Psoas muscle (tissue), 8 donors: ENCODE results near the gene CA9. TPM values are rescaled to one million over a fixed set of nuclear protein-coding genes. Genes with fewer than 3 reads are reported as not detected.

ENCODE experiments used
- ATAC-seq, 4 donors: fragments of 200-7000 bp; cut with Tn5 transposase; one replicate each; pipeline ENCODE4 v1.9.1; 2020; ENCODE audit warnings: moderate library complexity in 3 of 4, mild to moderate bottlenecking in 2 of 4
- DNase-seq, 2 donors: peaks; one replicate each; pipeline ENCODE4 v3.0.0-alpha.2; 2020
- H3K27ac ChIP-seq: fragments of 200-600 bp; one replicate; pipeline ENCODE4 v1.8.0; 2022
- H3K27me3 ChIP-seq, 3 donors: fragments of 200-600 bp in 1 of 3; one replicate each; pipeline versions ENCODE4 v1.6.1 to v1.8.0; 2013 to 2022; ENCODE audit warnings: low read length in 2 of 3, mild to moderate bottlenecking in 2 of 3, moderate library complexity in 1 of 3; ENCODE audit not compliant: insufficient read depth in 3 of 3
- H3K36me3 ChIP-seq, 2 donors: fragments of 200-600 bp in 1 of 2; one replicate each; pipeline versions ENCODE4 v1.6.1 to v1.8.0; 2013 to 2022; ENCODE audit warnings: low read depth in 1 of 2, mild to moderate bottlenecking in 1 of 2, moderate library complexity in 1 of 2; ENCODE audit not compliant: insufficient read depth in 1 of 2
- H3K4me1 ChIP-seq: fragments of 200-600 bp; one replicate; pipeline ENCODE4 v1.8.0; 2022
- H3K4me3 ChIP-seq: fragments of 200-600 bp; one replicate; pipeline ENCODE4 v1.8.0; 2022; ENCODE audit warnings: mild to moderate bottlenecking
- H3K9me3 ChIP-seq: fragments of 200-600 bp; one replicate; pipeline ENCODE4 v1.8.0; 2022
- CTCF ChIP-seq: fragments of 200-600 bp; IDR thresholded peaks from one replicate; pipeline ENCODE4 v1.8.0; 2022; ENCODE audit warnings: antibody characterized with exemption
- whole genome bisulfite sequencing, 3 donors: extraction: QIAGEN DNeasy Blood & Tissue Kit; methylation state at CpG; one replicate each; pipeline versions ENCODE4 v1.1.6 to v1.1.7; 2013; 5-methylcytosine and 5-hydroxymethylcytosine counted together
- intact Hi-C, 2 donors: fragments of 100-400 bp; cut with DNase I; formaldehyde crosslinking; loops; one replicate each; pipeline versions ENCODE4 v1.11.0 to v1.14.2; 2022
- polyA plus RNA-seq, 3 donors: library from polyadenylated mRNA; stranded (reverse); fragments of 200-250 nt; gene quantifications; one replicate each; pipeline ENCODE4 v1.2.3, GENCODE V29; 2013
- total RNA-seq, 4 donors: library from RNA; stranded (reverse); fragmentation: NEBNext Ultra II Directional in 2 of 4; extraction: Animal tissue kit (Norgen Biotek cat#: 25700) in 2 of 4; gene quantifications; one replicate each; pipeline versions ENCODE4 v1.2.1 to v1.2.4, GENCODE V29; 2021 to 2023
- donor health status: healthy with polysubstance abuse.
- donor health status: DM: no; HTN: no; CAD: no; lungs with moderate emphysema.
- donor health status: Bipolar disorder and iron deficiency.
- donor health status: healthy.
- donor health status: DM: yes; HTN: yes; CAD: no.
- donor health status: DM: no; HTN: no; CAD: no.
- donor health status: DM: no; HTN: no; CAD: no.
- donor health status: DM: yes; HTN: yes; CAD: no.

CA9 gene
- total and polyA plus RNA-seq, 7 donors = 0.03 to 0.49 (median 0.05) TPM; not detected in 4

GRCh38 chr9:35719546-35719945 is 45.8 kb downstream of the CA9 start:
- no peak for TF ChIP-seq CTCF
- H3K4me1 ChIP-seq = no peaks in the 10 kb centered on the region
- no peak overlapping the region for H3K4me3 ChIP-seq
- intact Hi-C loops = loop anchor here in 1 of 2 donors (2.0 kb wide), 1 partner anchor 45 kb away; no protein-coding TSS in a partner anchor
- no peaks in the 10 kb centered on the region for H3K9me3 ChIP-seq
- ATAC-seq = no peak
- no peak for DNase-seq
- H3K27me3 ChIP-seq = no peaks in the 10 kb centered on the region
- H3K36me3 ChIP-seq = peaks cover 49 to 100% of the 10 kb centered on the region in 2 donors
- 91 to 95% (median 93%) methylated on average over 4 of the region's 4 CpGs for whole genome bisulfite sequencing, 3 donors
- H3K27ac ChIP-seq = no peak overlapping the region

GRCh38 chr9:35723426-35723825 is 49.7 kb downstream of the CA9 start:
- Histone ChIP-seq H3K36me3 (peaks cover 41 to 81% of the 10 kb centered on the region in 2 donors), H3K27me3 (no peaks in the 10 kb centered on the region), H3K27ac (no peak overlapping the region), H3K9me3 (no peaks in the 10 kb centered on the region), H3K4me3 (no peak overlapping the region), H3K4me1 (peaks cover 20% of the 10 kb centered on the region)
- TF ChIP-seq CTCF = no peak
- WGBS, 3 donors = 87 to 88% (median 87%) methylated on average over 2 of the region's 2 CpGs
- intact Hi-C loops = no loop called here
- ATAC-seq = no peak
- DNase-seq = no peak

GRCh38 chr9:35723908-35724307 is 50.2 kb downstream of the CA9 start:
- ATAC-seq (no peak), DNase-seq (no peak)
- no peaks in the 10 kb centered on the region for H3K9me3 ChIP-seq
- H3K4me1 ChIP-seq = peaks cover 25% of the 10 kb centered on the region
- WGBS, 3 donors = 91 to 96% (median 95%) methylated on average over 8 of the region's 8 CpGs
- no peak overlapping the region for H3K27ac ChIP-seq
- intact Hi-C loops = loop anchor here in 1 of 2 donors (2.0 kb wide), 1 partner anchor 25 kb away; no protein-coding TSS in a partner anchor
- no peak for TF ChIP-seq CTCF
- peaks cover 40 to 76% of the 10 kb centered on the region in 2 donors for H3K36me3 ChIP-seq
- H3K4me3 ChIP-seq = no peak overlapping the region
- no peaks in the 10 kb centered on the region for H3K27me3 ChIP-seq

- no peak overlapping the region for H3K4me3 ChIP-seq
- intact Hi-C loops = loop anchor here in 1 of 2 donors (2.0 kb wide), 1 partner anchor 27 kb away; no protein-coding TSS in a partner anchor
- no peaks in the 10 kb centered on the region for H3K27me3 ChIP-seq
- peaks cover 37% of the 10 kb centered on the region for H3K4me1 ChIP-seq
- 88 to 93% (median 89%) methylated on average over 11 of the region's 11 CpGs for WGBS, 3 donors
- no peak for TF ChIP-seq CTCF
- H3K27ac ChIP-seq = no peak overlapping the region
- no peak for DNase-seq
- H3K36me3 ChIP-seq = peaks cover 30 to 62% of the 10 kb centered on the region in 2 donors
- ATAC-seq = no peak
- no peaks in the 10 kb centered on the region for H3K9me3 ChIP-seq
Observed at GRCh38 chr9:35725362-35725761, 51.6 kb downstream of the CA9 start.

GRCh38 chr9:35726931-35727330 is 53.2 kb downstream of the CA9 start:
- 53 to 66% (median 58%) methylated on average over 3 of the region's 3 CpGs for WGBS, 3 donors
- peak overlapping the region; percentile 82 for H3K4me3 ChIP-seq
- H3K4me1 ChIP-seq = peaks cover 45% of the 10 kb centered on the region
- DNase-seq (no peak), ATAC-seq (no peak)
- no peaks in the 10 kb centered on the region for H3K9me3 ChIP-seq
- peaks cover 24 to 46% of the 10 kb centered on the region in 2 donors for H3K36me3 ChIP-seq
- intact Hi-C loops = no loop called here
- H3K27ac ChIP-seq = peak overlapping the region; percentile 98
- no peak for TF ChIP-seq CTCF
- H3K27me3 ChIP-seq = no peaks in the 10 kb centered on the region
